ENCODE results near the gene BMS1. TPM values are rescaled to one million over a fixed set of nuclear protein-coding genes. Genes with fewer than 3 reads are reported as not detected.

Gene BMS1
- total RNA-seq, 4 donors from 2014 or later = 18.7 to 26.5 (median 21.7) TPM

GRCh38 chr10:42880255-42880620, 97.6 kb downstream of the BMS1 start:
- no peak for TF ChIP-seq POLR2A (IDR thresholded peaks at IDR 0.05)
- no peak for TF ChIP-seq CTCF (IDR thresholded peaks at IDR 0.05 in 4 of 5, conservative IDR thresholded peaks at IDR 0.05 in 1 of 5)
- DNase-seq (no peak), ATAC-seq (no peak)

DNA sequence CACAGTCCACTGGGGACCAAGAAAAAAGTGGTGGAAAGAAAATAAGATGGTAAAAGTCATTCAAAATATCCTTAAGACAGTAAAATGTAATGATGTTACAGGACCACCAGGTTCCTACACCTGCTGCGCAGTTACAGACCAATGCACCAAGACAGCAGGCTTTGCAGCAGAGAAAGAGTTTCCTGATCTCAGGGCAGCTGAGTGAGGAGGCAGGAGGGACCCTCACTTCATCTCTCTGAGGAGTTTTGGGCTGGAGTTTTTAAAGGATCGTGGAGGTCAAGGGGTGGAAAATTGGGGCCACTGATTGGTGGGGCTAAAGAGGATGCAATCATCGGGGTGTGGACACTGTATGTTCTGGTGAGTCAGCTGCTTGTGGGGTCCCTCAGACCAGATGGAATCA, 100.0 kb downstream of the BMS1 start:
- intact Hi-C loops (cut with DNase I; ENCODE audit: low total_unique reads) = no loop called here
- Histone ChIP-seq H3K4me1 (no peaks in the 10 kb centered on the region), H3K9me3 (no peaks in the 10 kb centered on the region), H3K36me3 (no peaks in the 10 kb centered on the region), H3K27ac (no peak overlapping the region), H3K4me3 (no peak overlapping the region), H3K27me3 (no peaks in the 10 kb centered on the region)
- DNase-seq (no peak), ATAC-seq (no peak)
- in situ Hi-C loops (cut with MboI; ENCODE audit: low sequenced_read_pairs in 4 of 4) = no loop called here
- TF ChIP-seq CTCF (IDR thresholded peaks at IDR 0.05 in 4 of 5, conservative IDR thresholded peaks at IDR 0.05 in 1 of 5) (no peak), POLR2A (IDR thresholded peaks at IDR 0.05) (no peak)

More at GRCh38 chr10:42880255-42880620, 97.6 kb downstream of the BMS1 start:
- in situ Hi-C loops (cut with MboI; ENCODE audit: low sequenced_read_pairs in 4 of 4) = no loop called here
- no peak overlapping the region for H3K4me3 ChIP-seq
- H3K27me3 ChIP-seq = no peaks in the 10 kb centered on the region
- H3K4me1 ChIP-seq = no peaks in the 10 kb centered on the region
- no peaks in the 10 kb centered on the region for H3K9me3 ChIP-seq
- intact Hi-C loops (cut with DNase I; ENCODE audit: low total_unique reads) = no loop called here
- H3K36me3 ChIP-seq = no peaks in the 10 kb centered on the region
- H3K27ac ChIP-seq = no peak overlapping the region

Other genes starting within 250 kb of the BMS1 start
- 1 to 10 TPM; 2.7 to 5.8 (median 3.7) TPM for gene ZNF33B, start 144.2 kb upstream of the BMS1 start, total RNA-seq